Fibroblast of villous mesenchyme (primary cell): ENCODE results near the gene LARP7. TPM values are rescaled to one million over a fixed set of nuclear protein-coding genes. Genes with fewer than 3 reads are reported as not detected.

Experiments
- DNase-seq: peaks from one replicate; pipeline ENCODE4 v3.0.0-alpha.2; 2010; ENCODE audit warnings: low read depth
- H3K4me3 ChIP-seq: 2 replicates; pipeline ENCODE4 v1.5.1; 2011; ENCODE audit warnings: low read depth, mild to moderate bottlenecking, low read length
- CTCF ChIP-seq: IDR thresholded peaks from 2 replicates; pipeline ENCODE4 v1.5.1; 2012; ENCODE audit warnings: low read depth, mild to moderate bottlenecking, low read length; ENCODE audit not compliant: insufficient read depth
- total RNA-seq: library from RNA; depleted of rRNA; stranded (reverse); fragments of >200 nt; gene quantifications from 2 replicates; pipeline ENCODE4 v1.2.3, GENCODE V29; 2012

The LARP7 gene
- 20.0 and 28.5 TPM in 2 replicates for total RNA-seq

DNA sequence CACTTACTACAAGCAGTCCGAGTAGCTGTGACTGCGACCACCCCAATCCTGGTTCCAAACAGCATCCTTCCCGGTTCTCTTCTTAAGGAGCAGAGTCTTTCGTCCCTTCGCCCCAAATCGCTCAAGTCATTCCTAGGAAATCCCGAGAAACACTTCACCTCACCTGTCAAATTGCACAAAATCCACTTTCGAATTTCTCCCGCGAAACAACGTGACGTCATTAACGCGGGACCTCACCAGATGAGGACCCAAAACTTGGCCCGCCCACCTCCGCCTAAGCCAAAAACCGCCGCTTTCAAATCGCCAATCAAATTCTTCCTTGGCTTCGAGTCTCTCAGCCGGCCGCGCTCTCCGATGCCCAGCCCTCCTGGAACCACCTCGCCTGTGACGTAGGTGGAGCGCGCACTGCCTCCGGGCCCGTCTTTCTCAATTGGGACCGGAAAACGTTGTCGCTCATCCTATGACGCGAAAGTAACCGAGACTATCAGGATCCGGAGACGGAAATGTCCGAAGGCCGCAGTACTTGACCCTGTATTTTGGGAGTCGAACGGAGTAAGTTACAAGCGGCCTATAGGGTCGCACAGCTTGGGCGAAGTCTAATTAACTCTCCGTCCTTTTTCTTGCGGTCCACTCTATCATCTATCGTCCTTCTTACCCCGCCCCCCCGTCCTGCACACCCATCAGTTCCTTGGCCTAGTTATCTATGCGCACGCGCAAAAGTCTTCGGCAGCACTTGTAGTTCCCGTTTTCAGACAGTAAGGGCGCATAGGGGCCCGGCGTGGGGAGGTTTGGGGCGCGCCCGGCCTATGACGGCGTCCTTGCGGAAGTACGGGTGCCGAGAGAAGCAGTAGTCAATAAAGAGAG lies at the start of gene LARP7, which contains the start of gene ZGRF1:
LARP7 (plus strand) TSS at position 456 of the 864 bp plus-strand sequence. CDS start 7,527 bp downstream, outside the sequence.
ZGRF1 (minus strand) TSS at position 222 of the 864 bp plus-strand sequence. CDS start 3,733 bp downstream, outside the sequence.
- H3K4me3 ChIP-seq = peak within 1 kb of the TSS; percentile 81
- peak; percentile 95 for TF ChIP-seq CTCF
- peak; percentile 100 for DNase-seq

GRCh38 chr4:112589206-112589605 lies 47.7 kb upstream of the LARP7 start:
- peak; percentile 39 for DNase-seq
- no peak overlapping the region for H3K4me3 ChIP-seq
- no peak for TF ChIP-seq CTCF

GRCh38 chr4:112591593-112591992 lies 45.4 kb upstream of the LARP7 start:
- no peak for TF ChIP-seq CTCF
- H3K4me3 ChIP-seq = no peak overlapping the region
- no peak for DNase-seq

DNA sequence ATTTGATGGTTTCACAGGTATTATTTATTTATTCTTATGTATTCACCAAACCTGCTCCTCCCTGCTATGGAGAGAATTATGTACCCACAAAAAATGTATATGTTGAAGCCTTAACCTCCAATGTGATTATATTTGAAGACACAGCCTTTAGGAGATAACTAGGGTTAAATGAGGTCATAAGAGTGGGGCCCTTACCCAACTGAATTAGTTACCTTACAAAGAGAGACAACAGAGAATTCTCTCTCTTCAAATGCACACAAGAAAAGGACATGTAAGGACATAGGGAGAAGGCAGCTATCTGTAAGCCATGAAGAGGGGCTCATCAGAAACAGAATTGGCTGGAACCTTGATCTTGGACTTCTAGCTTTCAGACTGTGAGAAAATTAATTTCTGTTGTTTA lies 44.2 kb upstream of the LARP7 start:
- no peak for TF ChIP-seq CTCF
- no peak overlapping the region for H3K4me3 ChIP-seq
- DNase-seq = no peak

DNA sequence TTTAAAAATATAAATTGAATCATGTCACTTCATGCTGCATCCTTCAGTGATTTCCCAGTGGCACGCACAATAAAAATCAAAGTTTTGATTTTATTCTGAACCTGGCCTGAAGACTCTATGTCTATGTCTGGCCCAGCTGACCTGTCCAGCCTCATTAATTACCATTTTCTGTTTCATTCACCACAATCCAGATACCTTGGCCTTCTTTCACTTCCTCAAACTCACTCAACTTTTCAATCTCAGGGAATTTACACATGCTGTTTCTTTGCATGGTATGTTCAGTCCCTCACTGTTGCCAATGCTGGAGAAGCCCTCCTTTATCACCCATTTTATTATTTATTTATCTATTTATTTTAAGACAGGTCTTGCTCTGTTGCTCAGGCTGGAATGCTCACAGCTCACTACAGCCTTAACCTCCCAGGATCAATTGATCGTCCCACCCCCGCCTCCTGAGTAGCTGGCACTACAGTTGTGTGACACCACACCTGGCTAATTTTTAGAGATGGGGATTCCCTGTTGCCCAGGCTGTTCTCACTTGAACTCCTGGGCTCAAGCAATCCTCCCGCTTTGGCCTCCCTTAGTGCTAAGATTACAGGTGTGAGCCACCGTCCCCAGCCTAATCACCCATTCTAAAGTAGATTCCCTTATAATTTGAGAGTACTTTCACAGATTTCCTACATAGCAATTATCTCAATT lies 43.4 kb upstream of the LARP7 start:
- no peak for DNase-seq
- no peak for TF ChIP-seq CTCF
- H3K4me3 ChIP-seq = no peak overlapping the region

GRCh38 chr4:112594993-112595392 lies 42.0 kb upstream of the LARP7 start:
- DNase-seq = no peak
- no peak for TF ChIP-seq CTCF
- no peak overlapping the region for H3K4me3 ChIP-seq
